ENCODE results near the gene TBC1D32.

TBC1D32 gene

DNA sequence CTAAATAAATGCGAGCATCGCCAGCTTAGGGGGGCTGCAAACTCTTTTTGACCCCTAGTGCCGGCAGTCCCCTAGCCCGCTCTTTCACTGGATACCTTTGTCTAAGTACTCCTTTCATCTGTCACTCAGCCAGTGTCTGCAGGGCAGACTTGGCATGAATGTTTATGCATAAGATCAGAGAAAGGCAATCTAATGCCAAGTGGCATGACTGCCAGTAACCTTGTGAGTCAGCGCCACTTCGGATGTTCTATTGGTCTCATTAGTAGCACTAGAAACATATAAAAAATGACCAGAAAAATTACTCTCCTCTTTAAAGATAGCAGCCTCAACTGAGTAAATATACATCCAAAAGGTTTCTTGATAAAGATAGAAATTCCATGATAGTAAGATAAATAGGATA, 192.2 kb downstream of the TBC1D32 start:
- DNase-seq (ENCODE audit: low read depth), result peak; percentile 95
- TF ChIP-seq, protein P1, sequence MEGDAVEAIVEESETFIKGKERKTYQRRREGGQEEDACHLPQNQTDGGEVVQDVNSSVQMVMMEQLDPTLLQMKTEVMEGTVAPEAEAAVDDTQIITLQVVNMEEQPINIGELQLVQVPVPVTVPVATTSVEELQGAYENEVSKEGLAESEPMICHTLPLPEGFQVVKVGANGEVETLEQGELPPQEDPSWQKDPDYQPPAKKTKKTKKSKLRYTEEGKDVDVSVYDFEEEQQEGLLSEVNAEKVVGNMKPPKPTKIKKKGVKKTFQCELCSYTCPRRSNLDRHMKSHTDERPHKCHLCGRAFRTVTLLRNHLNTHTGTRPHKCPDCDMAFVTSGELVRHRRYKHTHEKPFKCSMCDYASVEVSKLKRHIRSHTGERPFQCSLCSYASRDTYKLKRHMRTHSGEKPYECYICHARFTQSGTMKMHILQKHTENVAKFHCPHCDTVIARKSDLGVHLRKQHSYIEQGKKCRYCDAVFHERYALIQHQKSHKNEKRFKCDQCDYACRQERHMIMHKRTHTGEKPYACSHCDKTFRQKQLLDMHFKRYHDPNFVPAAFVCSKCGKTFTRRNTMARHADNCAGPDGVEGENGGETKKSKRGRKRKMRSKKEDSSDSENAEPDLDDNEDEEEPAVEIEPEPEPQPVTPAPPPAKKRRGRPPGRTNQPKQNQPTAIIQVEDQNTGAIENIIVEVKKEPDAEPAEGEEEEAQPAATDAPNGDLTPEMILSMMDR (IDR thresholded peaks at IDR 0.05; ENCODE audit: control insufficient read depth, extremely low read depth, insufficient read depth), result no peak
- no peak overlapping the region for H3K4me3 ChIP-seq (ENCODE audit: low read depth, low read length)

GRCh38 chr6:121135425-121135824, 198.9 kb downstream of the TBC1D32 start:
- TF ChIP-seq, protein P1 (IDR thresholded peaks at IDR 0.05; ENCODE audit: control insufficient read depth, extremely low read depth, insufficient read depth), result no peak
- no peak overlapping the region for H3K4me3 ChIP-seq (ENCODE audit: low read depth, low read length)
- no peak for DNase-seq (ENCODE audit: low read depth)

DNA sequence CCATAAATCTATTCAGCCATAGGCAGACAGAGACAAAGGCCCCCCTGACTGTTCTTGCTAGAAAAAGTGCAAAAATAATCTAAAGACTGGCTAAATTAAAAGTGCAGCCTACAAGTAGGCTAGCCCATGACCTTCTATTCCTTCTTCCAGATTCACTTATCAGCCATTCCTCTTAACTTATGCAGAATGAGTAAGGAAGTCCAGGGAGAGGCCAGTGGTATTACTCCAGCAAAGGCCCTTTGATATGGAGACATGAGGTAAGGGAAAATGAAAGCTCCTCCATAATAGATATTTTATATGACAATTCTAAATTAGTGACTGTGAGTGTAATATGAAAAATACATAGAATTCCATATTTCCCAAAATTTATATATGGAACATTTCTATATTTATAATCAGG, 199.4 kb downstream of the TBC1D32 start:
- TF ChIP-seq, protein P1 (IDR thresholded peaks at IDR 0.05; ENCODE audit: control insufficient read depth, extremely low read depth, insufficient read depth), result no peak
- DNase-seq (ENCODE audit: low read depth), result no peak

DNA sequence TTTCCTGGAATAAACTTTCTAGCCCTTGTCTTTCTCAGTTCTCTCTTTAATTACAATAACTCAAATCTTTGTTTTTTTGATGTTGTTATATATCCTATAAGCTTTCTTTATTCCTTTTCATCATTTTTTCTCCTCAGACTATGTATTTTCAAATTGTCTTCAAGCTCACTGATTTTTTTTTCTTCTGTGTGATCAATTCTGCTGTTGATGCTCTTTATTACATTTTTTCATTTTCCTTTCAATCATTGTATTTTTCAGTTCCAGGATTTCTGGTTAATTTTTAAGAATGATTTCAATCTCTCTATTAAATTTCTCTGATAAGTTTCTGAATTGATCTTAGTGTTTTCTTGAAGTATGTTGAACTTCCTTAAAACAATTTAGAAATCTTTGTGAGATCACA, 209.7 kb downstream of the TBC1D32 start:
- no peak overlapping the region for H3K4me3 ChIP-seq (ENCODE audit: low read depth, low read length)
- DNase-seq (ENCODE audit: low read depth), result no peak
- TF ChIP-seq, protein P1 (IDR thresholded peaks at IDR 0.05; ENCODE audit: control insufficient read depth, extremely low read depth, insufficient read depth), result no peak

More for the DNA sequence above, 199.4 kb downstream of the TBC1D32 start:
- H3K4me3 ChIP-seq (ENCODE audit: low read depth, low read length), result no peak overlapping the region

- H3K4me3 ChIP-seq (ENCODE audit: low read depth, low read length), result no peak overlapping the region
- no peak for DNase-seq (ENCODE audit: low read depth)
- TF ChIP-seq, protein P1 (IDR thresholded peaks at IDR 0.05; ENCODE audit: control insufficient read depth, extremely low read depth, insufficient read depth), result no peak
Observed at GRCh38 chr6:121112356-121112755, 221.9 kb downstream of the TBC1D32 start.

- no peak overlapping the region for H3K4me3 ChIP-seq (ENCODE audit: low read depth, low read length)
- DNase-seq (ENCODE audit: low read depth), result no peak
- TF ChIP-seq, protein P1 (IDR thresholded peaks at IDR 0.05; ENCODE audit: control insufficient read depth, extremely low read depth, insufficient read depth), result no peak
Observed at GRCh38 chr6:121110733-121111132, 223.5 kb downstream of the TBC1D32 start.

GRCh38 chr6:121106962-121107361, 227.3 kb downstream of the TBC1D32 start:
- H3K4me3 ChIP-seq (ENCODE audit: low read depth, low read length), result no peak overlapping the region
- no peak for DNase-seq (ENCODE audit: low read depth)
- TF ChIP-seq, protein P1 (IDR thresholded peaks at IDR 0.05; ENCODE audit: control insufficient read depth, extremely low read depth, insufficient read depth), result no peak
